Hematopoietic multipotent progenitor cell (in vitro differentiated cells): ENCODE results near the gene ARHGAP4. TPM values are rescaled to one million over a fixed set of nuclear protein-coding genes. Genes with fewer than 3 reads are reported as not detected.
A peak's percentile ranks its signal among the peaks of the same experiment; 100 is the strongest.

Experiments used
- DNase-seq, 3 donors: peaks; one replicate each; pipeline ENCODE4 v3.0.0-alpha.2; 2011 to 2015; ENCODE audit warnings: low read depth in 2 of 3, low spot score in 2 of 3
- total RNA-seq: library from RNA; depleted of rRNA; stranded (reverse); fragments of >200 nt; gene quantifications from one replicate; pipeline ENCODE4 v1.2.3, GENCODE V29; 2012

Gene ARHGAP4
- total RNA-seq, 1 donor: 242 TPM

DNA sequence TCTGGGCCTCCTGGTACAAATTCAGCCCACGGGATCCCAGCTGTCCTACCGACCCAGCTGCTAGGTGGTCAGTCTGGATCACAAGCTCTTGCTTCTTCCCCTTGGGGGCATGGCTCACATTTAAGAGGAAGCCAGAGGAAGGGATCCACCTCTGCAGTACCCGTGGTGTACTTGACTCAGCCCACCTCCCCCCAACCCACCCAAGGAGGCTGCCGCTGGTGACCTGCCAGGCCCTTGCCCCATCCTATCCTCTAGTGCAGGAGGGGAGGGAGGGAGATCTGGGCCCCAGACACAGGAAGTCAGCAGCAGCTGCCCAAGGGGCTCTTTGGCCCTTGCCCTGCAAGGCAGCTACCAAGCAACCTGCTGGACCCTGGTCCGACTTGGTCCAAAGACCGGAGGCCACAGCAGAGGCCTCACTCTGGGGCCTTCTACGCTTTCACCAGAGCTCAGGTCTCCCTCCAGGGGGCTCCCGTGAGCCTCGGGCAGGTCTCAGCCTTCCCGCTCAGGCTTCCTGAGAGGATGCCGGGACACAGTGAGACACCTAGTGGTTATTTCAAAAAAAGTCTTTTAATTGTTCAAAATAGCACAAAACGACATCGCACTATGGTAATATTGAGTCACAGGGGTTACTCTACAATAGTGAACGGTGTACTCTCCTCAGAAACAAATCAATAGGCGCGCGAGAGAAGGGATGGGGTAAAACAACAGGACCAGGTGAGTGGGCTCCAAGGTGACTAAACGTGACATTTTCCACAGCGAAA is 21.1 kb upstream of the ARHGAP4 start:
- DNase-seq: peak; percentile 57 to 85 (median 76)

DNA sequence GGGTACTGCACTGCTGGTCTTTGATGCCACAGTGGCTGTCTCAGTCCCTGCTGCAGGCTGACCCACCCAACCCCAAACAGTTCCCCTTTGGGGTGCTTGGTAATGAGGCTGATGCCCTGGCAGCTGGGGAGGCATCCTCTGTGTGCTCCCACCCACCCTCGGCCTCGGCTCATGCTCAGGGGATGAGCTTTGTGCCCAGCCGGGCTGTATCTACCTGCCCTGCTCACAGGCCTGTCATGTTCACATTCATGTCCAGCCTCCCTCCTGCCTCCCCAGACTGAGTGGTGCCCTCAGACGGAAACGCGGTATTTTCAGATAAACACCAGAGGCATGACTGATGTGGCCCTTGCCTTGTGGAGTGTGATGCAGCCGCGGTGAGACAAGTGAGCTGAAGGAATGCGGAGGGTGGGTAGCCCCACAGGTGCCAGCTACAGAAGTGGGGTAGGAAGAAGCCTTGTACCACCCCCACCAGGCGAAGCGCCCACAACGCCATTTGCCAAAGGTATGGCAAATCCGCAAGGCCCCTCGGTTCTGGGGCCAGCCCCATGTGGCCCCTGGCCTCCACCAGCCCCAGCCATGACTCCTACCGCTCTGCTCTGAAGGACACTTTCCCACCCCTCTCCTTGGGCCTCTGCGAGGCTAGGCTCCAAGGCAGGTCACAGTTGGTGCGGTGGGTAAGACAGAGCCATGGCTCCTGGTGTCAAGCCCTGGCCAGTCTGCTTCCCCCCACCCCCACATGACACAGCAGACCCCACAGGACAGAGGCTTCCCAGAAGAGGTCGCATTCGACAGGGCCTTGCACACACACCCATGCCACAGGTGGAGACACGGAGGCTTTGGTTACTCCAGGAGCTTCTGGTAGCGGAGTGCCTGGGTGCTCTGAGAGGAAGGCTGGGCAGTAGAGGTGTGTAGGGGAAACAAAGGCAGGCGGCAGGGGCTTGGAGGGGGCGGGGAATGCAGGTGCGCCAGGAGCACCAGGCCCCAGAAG is 20.2 kb upstream of the ARHGAP4 start:
- DNase-seq: no peak

DNA sequence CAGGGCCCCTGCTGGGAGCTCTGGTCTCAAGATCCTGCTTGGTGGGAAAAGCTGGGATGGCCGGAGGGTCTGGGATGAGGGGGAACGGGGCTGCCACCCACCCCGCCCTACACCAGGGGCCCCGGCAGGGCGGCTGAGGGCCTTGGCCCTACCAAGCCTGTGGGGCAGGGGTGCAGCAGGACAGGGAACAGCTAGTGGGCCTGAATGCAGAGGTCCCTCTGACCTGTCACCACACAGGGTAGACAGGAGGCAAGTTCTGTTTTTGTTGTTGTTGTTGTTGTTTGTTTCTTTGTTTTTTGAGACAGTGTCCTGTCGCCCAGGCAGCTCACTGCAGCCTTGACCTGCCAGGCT is 18.7 kb upstream of the ARHGAP4 start:
- no peak for DNase-seq

DNA sequence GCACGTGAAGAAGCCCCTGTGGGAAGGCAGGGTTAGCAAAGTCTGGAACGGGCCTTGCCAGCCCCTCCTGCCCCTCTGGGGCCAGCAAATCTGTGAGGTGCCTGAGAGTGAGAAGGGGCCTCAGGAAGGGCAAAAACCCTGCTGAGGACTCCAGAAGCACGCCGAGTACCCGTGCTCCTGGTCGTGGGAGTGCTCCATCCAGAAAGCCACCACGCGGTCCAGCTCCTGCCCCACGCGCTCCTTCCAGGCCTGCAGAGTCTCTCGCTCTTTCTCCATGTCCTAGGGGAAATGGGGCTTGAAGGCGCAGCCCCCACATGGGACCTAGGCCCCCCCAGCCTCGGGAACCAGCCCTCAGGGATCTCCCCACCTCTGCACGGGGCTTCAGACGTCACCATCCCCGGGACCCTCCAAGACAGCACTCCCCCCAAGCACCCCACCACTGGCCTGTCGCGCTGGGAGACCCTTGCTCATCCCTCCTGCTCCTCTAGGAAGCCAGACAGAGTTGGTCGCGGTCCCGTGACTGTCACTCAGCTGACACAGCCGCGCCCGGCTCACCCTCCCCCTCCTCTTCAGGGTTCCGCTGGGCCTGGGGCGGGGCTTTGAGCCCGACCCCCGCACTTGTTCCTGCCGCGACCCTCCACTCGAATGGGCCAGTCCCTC is 18.2 kb upstream of the ARHGAP4 start, which contains the start of gene RENBP:
Gene RENBP, minus strand, starts transcription at position 504 of the 660 bp plus-strand sequence. Its CDS starts 33 bp downstream, at position 471.
- DNase-seq: no peak

DNA sequence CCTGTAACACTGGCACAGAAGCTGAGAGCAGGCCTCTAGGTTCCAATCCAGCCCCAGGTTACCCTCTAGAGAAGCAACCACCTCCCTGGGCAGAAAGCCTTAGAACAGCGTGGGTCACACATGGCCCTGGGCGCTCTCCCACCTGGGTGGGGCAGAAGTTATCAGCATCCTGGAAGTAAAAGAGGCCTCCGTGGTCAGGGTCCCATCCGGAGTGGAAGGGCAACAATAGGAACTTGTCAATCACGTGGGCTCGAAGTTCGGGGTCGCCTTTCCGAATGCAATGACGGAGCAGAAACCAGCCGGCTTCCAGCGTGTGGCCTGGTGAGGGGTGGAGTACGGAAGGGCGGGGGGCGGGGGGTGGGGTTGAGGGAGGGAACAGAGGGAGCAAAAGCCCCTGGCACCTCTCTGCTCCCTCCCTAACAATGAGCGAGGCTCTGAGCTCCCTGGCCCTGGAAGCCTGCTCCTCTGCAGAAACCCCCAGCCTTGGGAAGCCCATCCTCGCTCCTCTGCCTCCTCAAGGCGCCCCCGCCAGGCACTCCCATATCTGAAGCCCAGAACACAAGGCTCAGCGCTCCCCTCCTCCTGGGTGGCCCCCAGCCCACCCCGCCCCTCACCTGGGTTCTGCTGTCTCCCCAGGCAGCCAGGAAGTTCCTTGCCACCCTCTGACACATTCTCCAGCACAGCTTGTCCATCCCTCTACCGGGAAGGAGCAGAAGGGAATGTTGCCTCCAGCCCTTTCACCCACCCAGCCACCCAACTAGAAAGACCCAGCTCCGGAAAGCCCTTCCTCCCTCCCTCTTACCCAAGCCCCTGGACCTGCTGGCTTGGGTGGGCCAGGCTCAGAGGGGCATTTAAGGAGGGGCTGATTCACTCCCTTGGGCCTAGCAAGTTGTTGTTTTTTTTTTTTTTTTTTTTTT is 15.5 kb upstream of the ARHGAP4 start:
- peak in 1 of 3 donors; percentile 53 for DNase-seq

DNA sequence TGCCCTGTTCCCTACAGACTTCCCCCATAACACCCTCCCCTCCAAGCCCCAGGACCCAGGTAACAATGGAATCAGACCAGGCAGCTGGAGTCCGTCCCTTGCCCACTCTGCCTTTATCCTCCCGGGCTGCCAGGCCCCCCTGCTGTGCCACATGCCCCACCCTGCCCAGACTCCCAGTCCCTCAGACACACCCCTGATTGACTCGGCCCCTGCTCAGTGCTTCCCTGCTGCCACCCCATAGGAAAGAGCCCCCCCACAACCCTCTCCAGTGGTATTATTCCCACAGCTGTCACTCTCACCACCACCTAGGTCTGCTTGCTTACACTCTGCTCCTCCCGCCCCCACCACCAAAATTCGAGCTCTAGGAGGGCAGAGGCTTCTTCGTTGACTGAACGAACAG is 13.5 kb upstream of the ARHGAP4 start:
- no peak for DNase-seq

DNA sequence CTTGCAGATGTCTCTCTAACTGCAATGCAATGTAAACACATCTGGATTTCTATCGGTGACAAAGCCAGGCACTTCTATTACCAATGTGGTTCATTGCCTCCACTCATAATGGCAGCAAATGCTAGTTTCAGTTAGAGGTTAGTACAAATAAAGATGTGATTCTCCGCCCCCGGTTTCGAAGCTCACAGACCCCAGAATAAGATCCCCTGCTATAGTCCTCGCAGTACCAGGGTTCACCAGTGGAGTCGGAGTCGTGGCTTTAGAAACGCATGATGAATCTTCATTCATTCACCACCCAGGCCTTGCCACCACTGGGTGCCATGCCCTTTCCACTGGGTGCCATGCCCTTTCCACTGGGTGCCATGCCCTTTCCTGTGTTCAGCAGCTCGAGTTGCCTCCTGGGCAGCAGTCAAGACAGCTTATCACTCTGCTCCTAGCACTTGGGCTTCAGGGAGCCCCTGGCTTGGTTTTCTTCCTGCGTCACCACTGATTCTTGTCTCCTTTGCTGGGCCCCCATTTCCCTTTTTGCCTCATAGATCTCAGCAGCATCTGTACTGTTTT is 12.2 kb upstream of the ARHGAP4 start:
- no peak for DNase-seq

DNA sequence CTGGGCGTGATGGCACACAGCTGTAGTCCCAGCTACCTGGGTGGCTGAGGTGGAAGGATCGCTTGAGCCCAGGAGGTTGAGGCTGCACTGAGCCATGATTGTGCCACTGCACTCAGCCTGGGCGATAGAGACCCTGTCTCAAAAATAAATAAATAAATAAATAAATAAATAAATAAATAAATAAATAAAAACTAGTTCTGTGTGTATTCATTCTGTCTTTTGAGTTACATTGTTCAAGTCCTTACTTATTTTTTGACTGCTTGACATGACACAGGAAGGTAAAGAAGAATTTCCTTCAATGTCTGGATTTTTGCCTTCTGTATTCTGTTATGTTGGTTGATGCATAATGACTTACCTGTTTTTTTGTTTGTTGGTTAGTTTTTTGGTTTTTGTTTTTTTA is 11.0 kb upstream of the ARHGAP4 start:
- DNase-seq: no peak

DNA sequence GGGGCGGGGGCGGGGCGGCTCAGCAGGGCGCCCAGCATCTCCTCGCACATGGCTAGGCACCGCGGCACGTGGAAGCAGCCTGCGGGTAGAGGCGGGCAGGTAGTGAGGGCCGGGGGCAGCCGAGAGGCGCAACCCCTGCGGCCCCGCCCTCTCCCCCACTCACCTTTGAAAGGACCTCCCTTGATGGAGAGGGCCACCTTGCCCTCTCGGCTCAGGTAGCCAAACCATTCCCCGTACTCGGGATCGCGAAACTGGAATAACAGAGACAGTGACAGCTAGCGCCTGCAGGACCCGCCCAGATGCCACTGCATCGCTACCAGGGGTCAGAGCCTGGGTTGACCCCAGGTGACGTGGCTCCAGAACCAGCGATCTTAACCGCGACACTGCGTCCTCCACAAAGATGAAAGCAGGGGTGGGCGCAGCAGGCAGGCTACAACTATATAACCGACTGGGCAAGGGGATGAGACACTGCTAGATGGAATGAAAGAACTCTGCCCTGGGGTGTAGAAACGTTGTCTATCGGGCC is 9.3 kb upstream of the ARHGAP4 start:
- no peak for DNase-seq

DNA sequence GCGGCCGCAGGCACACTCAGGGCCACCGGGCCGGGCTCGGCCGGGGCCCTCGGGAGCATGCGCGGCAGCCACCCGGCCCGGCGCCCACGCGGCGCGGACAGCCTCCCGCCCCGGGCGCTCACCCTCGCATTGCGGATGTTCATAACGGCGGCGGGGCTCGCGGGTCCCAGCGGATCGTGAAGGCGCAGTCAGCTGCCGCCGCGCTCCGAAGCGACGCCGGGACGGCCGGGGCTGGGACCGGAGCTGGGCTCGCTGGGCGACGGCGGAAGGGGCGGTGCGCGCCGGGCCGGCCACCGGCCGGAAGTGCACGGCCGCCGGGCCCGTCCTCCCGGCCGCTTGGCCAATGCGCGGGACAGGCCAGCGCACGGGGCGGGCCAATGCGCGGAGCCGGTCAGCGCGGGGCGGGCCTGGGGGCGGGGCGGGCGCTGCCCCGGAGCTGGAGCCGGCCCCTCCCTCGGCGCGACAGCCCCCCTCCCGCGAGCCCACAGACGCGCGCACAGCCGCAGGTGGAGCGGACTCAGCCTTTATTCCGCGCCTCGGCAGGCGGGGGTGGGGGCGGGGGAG is 8.8 kb upstream of the ARHGAP4 start, which contains the start of gene NAA10:
Gene NAA10, minus strand, starts transcription at position 276 of the 564 bp plus-strand sequence. Its CDS starts 133 bp downstream, at position 143.
- peak in 2 of 3 donors; percentile 48 to 52 for DNase-seq

DNA sequence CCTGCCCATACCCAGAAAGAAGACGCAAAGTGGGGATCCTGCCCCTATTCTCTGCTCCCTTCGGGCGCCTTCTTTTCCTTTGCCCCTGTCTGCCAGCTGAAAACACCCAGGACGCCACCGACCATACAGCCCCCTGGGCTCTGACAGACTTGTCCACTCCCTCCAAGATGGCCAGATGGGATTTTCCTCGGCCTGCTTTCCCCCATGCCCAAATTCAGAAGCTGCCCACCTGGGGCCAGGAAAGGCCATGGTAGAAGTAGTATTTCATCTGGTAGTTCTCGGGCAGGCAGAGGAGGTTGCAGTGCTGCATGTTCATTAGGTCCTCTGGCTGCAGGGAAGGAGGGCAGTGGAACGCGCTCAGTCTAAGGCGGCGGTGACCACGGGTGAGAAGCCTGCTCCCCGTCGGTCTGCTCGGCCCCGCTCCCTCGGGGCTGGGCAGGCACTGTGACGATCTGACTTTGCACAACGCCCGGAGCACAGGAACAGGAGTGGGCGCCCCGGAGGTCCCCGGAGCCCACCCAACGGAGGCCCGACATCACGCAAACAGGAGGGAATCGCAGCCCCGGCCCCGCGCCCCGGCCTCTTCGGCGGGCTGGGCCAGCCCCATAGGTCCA is 8.2 kb upstream of the ARHGAP4 start:
- no peak for DNase-seq

DNA sequence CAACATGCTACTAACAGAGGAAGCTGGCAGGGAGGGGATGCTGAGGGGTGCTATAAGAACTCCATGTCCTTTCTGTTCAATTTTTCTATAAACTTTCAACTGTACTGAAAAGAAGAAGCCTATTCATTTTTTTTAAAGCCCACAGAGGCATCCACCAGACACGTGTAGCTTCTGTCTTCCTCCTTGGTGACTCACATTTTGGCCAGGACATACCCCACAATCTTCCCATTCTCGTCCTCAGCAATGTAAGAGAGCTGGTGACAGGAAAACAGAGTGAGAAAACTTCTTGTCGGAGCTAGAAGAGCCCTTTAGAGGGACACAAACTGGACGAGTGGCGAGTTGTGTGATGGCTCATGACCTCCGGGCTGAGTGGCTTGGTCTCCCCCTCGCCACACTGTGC is 7.7 kb upstream of the ARHGAP4 start:
- no peak for DNase-seq

DNA sequence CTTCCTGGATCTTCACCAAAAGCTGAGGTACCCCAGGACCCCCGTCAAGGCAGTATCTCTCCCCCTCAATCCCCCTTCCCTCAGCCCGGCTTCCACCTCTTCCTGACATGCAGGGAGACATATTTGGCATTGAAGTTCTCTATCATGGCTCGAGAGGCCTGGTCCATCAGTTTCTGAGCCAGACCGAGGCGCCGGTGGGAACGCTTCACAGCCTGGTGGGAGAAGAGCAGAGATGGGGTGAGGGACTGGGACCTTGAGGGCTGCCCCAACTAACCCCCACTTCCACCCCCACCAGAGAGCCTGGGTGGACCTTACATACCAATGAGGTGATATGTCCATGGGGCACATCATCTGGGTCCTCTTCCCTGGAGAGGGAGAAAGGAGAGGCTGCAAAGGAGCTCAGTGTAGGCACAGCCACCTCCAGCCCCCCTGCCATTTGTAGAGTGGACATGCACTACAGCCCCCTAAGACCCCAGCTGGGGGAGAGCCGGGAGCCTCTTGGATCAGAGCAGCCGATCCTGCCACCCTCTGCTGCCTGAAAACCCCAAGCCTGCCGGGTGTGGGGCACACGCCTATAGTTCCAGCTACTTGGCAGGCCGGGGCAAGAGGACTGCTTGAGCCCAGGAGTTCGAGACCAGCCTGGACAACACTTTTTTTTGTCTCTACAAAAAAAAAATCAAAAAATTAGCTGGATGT is 6.3 kb upstream of the ARHGAP4 start:
- no peak for DNase-seq

DNA sequence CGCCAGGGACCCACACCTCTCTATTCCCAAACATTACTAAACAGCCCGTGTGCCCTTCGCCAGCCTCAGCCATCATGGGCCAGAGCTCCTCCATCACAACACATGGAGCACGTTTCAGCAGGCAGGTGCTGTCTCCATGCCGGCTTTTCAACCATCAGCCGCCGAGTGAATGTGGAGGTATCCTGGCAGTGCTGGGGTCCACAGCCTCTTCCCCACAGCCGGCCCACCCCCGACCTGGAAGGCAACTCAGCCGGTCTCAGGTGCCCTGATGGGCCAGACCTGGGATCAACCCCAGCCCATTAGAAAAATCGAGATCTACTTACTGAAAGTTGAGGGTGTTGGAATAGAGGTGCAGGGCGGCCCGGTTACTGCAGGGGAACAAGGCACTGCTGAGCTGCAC is 5.7 kb upstream of the ARHGAP4 start:
- DNase-seq: no peak

DNA sequence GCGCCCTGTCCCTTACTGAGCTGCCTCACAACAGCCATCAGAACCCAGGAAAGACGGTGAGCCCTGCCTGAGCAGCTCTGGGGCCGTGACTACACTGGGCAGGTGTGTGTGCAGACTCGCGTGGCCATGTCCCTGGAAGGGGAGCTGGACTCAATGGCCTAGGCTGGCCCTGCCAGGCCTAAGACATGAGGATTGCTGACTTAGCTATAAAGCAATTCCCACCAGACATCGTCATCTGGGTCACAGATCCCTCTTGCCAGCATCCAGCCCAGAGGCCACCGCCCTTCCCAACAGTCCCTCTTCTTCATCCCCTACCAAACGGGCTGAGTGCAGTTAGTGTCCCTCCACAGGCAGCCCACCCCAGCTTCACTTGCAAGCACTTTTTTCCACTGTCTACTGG is 5.1 kb upstream of the ARHGAP4 start:
- DNase-seq: no peak

DNA sequence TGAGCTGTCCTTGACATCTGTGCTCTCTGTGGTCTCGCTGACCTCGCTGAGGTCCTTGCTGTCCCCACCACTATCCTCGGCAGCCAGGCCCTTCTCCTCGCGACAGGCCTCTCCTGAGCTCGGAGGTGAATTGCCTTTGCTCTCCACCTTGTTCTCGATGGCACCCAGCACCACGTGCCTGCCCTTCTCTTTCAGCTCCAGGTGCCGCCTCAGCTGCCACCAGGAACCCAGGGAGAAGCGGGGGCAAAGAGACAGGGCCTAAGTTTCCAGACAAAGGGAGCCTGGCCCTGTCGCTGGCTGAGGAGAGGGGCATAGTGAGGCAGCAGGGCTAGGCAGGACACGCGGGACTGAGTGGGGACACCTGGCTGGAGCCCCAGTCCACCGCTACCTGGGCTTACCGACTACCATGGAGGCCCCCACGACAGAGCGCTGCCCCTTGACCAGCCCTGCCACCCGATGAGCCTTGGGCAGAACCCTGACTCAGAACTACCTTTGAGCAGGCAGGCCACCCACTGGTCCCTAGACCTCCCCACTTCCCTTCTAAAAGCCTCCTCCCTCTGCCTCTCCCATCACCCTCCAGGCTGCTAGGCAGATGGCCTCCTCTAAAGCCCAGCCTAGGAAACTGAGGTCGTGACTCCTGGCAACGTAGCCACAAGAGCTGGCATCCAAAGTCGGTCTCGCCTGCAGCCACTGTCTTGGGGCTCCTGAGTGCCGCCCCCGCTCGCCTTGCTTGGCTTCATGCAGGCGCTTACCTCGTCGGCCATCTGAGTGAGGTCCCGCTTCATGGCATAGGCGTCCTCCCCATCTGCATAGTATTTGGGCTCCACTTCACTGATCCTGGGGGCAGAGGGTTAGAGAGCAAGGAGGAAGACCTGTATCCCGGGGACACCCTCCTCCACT is 4.2 kb upstream of the ARHGAP4 start:
- DNase-seq: no peak

DNA sequence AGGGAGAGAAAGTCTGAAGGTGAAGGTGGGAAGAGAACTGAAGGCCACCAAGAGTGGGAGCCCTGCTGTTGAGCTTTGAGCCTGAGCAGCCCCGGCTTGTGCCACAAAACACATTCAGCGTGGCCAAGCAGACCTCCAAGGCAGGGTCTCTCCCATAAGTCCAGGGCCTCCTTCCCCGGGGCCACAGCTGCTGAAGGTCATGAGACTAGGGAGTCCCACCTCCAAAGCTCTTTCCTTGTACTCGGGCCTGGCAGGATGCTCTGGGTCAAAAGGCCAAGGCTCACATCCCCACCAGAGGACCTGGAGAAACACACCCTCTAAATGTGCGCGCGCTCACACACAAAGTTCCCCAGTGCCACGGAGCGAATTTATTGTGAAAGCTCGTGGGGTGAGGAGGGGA is 3.5 kb upstream of the ARHGAP4 start:
- no peak for DNase-seq
